Right lobe of liver (tissue), 6 donors: Measurements from ENCODE around the gene CRPPA. TPM values are rescaled to one million over a fixed set of nuclear protein-coding genes. Genes with fewer than 3 reads are reported as not detected.
A peak's percentile ranks its signal among the peaks of the same experiment; 100 is the strongest.

Experiments used
- ATAC-seq, 4 donors: fragments of 200-7000 bp; cut with Tn5 transposase; one replicate each; pipeline ENCODE4 v1.9.1; 2020; ENCODE audit warnings: mild to moderate bottlenecking in 4 of 4, moderate library complexity in 4 of 4
- DNase-seq, 3 donors: peaks; one replicate each; pipeline ENCODE4 v3.0.0-alpha.2; 2020
- H3K27ac ChIP-seq, 3 donors: fragments of 200-600 bp; one replicate each; pipeline ENCODE4 v1.8.0; 2022
- H3K27me3 ChIP-seq, 2 donors: fragments of 200-600 bp; one replicate each; pipeline ENCODE4 v1.8.0; 2022
- H3K36me3 ChIP-seq, 4 donors: fragments of 200-600 bp; sonication (generic) in 1 of 4; one replicate each; pipeline versions ENCODE4 v1.5.1 to v1.8.0; 2017 to 2022; ENCODE audit warnings: control low read depth in 1 of 4
- H3K4me1 ChIP-seq, 4 donors: fragments of 200-600 bp; sonication (generic) in 1 of 4; one replicate each; pipeline versions ENCODE4 v1.5.1 to v1.8.0; 2017 to 2022; ENCODE audit warnings: control low read depth in 1 of 4
- H3K4me3 ChIP-seq, 3 donors: fragments of 200-600 bp; one replicate each; pipeline ENCODE4 v1.8.0; 2022
- H3K9me3 ChIP-seq, 4 donors: fragments of 200-600 bp; sonication (generic) in 1 of 4; one replicate each; pipeline versions ENCODE4 v1.5.1 to v1.8.0; 2017 to 2022; ENCODE audit warnings: control low read depth in 1 of 4
- CTCF ChIP-seq, 4 donors: fragments of 200-600 bp in 3 of 4; fragments of 450-650 bp in 1 of 4; IDR thresholded peaks; one replicate each; pipeline versions ENCODE4 v1.5.1 to v1.8.0; 2016 to 2022; ENCODE audit warnings: antibody characterized with exemption in 4 of 4, mild to moderate bottlenecking in 2 of 4
- POLR2A ChIP-seq: fragments of 450-650 bp; IDR thresholded peaks from one replicate; pipeline ENCODE4 v1.6.1; 2017; ENCODE audit warnings: antibody characterized with exemption, mild to moderate bottlenecking
- WGBS: methylation state at CpG from one replicate; pipeline ENCODE4 v1.1.6; 2018; ENCODE audit warnings: low coverage, low lambda C conversion rate; ENCODE audit not compliant: insufficient coverage; ENCODE audit errors: missing lambda C conversion rate; 5-methylcytosine and 5-hydroxymethylcytosine counted together
- intact Hi-C, 2 donors: fragments of 100-400 bp; cut with DNase I; formaldehyde crosslinking; loops; one replicate each; pipeline versions ENCODE4 v1.11.2 to v1.14.1; 2022
- total RNA-seq, 6 experiments: library from RNA; depleted of rRNA in 2 of 6; stranded (reverse); fragments of >200 nt in 2 of 6; fragmentation: NEBNext Ultra II Directional in 3 of 6; extraction: Animal tissue kit (Norgen Biotek cat#: 25700) in 3 of 6; gene quantifications; one replicate each; pipeline versions ENCODE4 v1.1.0 to v1.2.4, GENCODE V29; 2016 to 2023
- donor health status: DM: no; HTN: yes; CAD: no.
- donor health status: DM: no; HTN: no; CAD: no.
- donor health status: DM: no; HTN: no; CAD: no.
- donor health status: DM: no; HTN: yes; CAD: no.
- donor health status: DM: no; HTN: yes; CAD: no.

Gene CRPPA
- total RNA-seq, 6 experiments from 2014 or later, result 1.2 to 3.3 (median 2.5) TPM

DNA sequence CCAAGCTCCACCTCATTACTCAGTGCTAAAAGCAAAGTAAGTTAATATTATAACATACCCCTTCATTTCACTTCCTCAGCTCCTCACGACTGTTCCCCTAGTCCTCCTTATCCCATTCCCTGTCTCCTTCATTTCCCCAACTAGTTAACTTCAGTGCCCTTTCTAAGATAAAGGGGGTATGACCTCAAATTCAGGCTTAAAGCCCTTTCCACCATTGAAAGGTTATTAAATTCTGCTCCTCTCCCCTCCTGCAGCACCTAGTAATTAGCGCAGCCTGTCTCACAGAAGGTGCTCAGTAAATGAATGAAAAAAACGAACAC, 1.0 kb downstream of the CRPPA start:
- peak overlapping the region; percentile 62 to 69 (median 65) for H3K4me3 ChIP-seq
- TF ChIP-seq CTCF (IDR thresholded peaks at IDR 0.05), result no peak
- no peak for TF ChIP-seq POLR2A
- intact Hi-C loops, result no loop called here
- DNase-seq, result no peak
- no peaks in the 10 kb centered on the region for H3K9me3 ChIP-seq
- peaks cover 0 to 11% (median 0%) of the 10 kb centered on the region in 4 donors for H3K4me1 ChIP-seq
- no peaks in the 10 kb centered on the region for H3K36me3 ChIP-seq
- H3K27me3 ChIP-seq, result no peaks in the 10 kb centered on the region
- H3K27ac ChIP-seq, result peak overlapping the region; percentile 96 to 99 (median 96)
- ATAC-seq, result no peak
- 0% methylated on average over 3 of the region's 3 CpGs for WGBS

GRCh38 chr7:16419859-16420258, 1.5 kb downstream of the CRPPA start:
- DNase-seq, result no peak
- 43% methylated on average over 9 of the region's 10 CpGs for WGBS
- no peak for ATAC-seq

DNA sequence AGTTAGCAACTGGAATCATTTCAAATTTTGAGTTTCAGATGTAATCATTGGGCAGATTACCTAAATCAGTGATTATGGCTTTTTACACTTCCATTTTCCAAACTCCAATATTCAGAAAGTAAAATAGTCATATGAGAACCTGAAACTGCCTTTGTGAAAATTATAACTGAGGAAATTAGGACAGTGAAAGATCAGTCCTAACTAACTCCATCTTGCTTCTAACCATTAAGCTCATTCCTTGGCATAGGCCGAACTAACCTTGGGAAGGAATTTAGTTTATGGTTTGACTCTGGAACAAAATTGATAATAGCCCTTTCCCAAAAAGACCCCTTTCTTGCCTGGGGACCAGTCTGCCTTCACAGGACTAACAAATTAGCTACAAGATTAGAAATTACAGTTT, 2.2 kb downstream of the CRPPA start:
- Histone ChIP-seq H3K4me3 (no peak overlapping the region), H3K27me3 (no peaks in the 10 kb centered on the region), H3K4me1 (peaks cover 0 to 11% (median 0%) of the 10 kb centered on the region in 4 donors), H3K9me3 (no peaks in the 10 kb centered on the region), H3K36me3 (no peaks in the 10 kb centered on the region), H3K27ac (no peak overlapping the region)
- intact Hi-C loops, result no loop called here
- TF ChIP-seq POLR2A, result no peak
- TF ChIP-seq CTCF (IDR thresholded peaks at IDR 0.05), result no peak
- ATAC-seq (no peak), DNase-seq (no peak)
- 90% methylated on average over 1 of the region's 1 CpG for WGBS

More at GRCh38 chr7:16419859-16420258, 1.5 kb downstream of the CRPPA start:
- H3K9me3 ChIP-seq, result no peaks in the 10 kb centered on the region
- peaks cover 0 to 11% (median 0%) of the 10 kb centered on the region in 4 donors for H3K4me1 ChIP-seq
- intact Hi-C loops, result no loop called here
- peak overlapping the region; percentile 62 to 69 (median 65) for H3K4me3 ChIP-seq
- no peaks in the 10 kb centered on the region for H3K27me3 ChIP-seq
- TF ChIP-seq POLR2A (no peak), CTCF (IDR thresholded peaks at IDR 0.05) (no peak)
- no peaks in the 10 kb centered on the region for H3K36me3 ChIP-seq
- H3K27ac ChIP-seq, result peak overlapping the region; percentile 96 to 99 (median 96)

DNA sequence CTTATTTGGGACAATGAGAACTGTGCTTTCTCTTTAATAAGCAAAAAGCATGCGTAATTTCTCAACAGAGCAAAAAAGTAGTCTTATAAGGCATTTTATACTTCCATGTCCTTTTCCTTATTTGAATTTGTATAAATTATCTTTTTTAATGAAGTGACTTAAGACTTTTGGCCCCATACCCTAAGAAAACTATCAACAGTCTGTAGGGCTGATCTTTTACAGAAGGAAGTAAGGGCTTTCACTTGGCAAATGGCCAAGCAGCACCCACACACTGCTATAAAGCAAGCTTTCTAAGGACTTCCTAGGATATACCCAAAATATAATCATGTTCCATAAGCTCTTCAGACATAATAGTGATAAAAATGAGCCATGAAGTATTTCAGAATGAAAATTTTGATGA, 3.4 kb downstream of the CRPPA start:
- TF ChIP-seq POLR2A (no peak), CTCF (IDR thresholded peaks at IDR 0.05) (no peak)
- intact Hi-C loops, result no loop called here
- ATAC-seq, result no peak
- Histone ChIP-seq H3K36me3 (no peaks in the 10 kb centered on the region), H3K27ac (no peak overlapping the region), H3K4me1 (peaks cover 0 to 11% (median 0%) of the 10 kb centered on the region in 4 donors), H3K27me3 (no peaks in the 10 kb centered on the region), H3K9me3 (no peaks in the 10 kb centered on the region), H3K4me3 (no peak overlapping the region)
- WGBS, result 48% methylated on average over 1 of the region's 1 CpG
- DNase-seq, result no peak
